Loucy (cell line): Measurements from ENCODE around the gene RBM14.
A peak's percentile ranks its signal among the peaks of the same experiment; 100 is the strongest.

Experiments
- H2AFZ ChIP-seq: fragments of 200-600 bp; sonication (generic); 2 replicates; pipeline ENCODE4 v1.6.0; 2016; ENCODE audit warnings: antibody characterized with exemption, mild to moderate bottlenecking, low read length, moderate library complexity
- H3F3A ChIP-seq: fragments of 200-600 bp; 2 replicates; pipeline ENCODE4 v1.6.0; 2016; ENCODE audit warnings: antibody characterized with exemption, low read depth, mild to moderate bottlenecking
- H3K27me3 ChIP-seq: fragments of 200-600 bp; sonication (generic); 2 replicates; pipeline ENCODE4 v1.6.1; 2014; ENCODE audit warnings: low read length, mild to moderate bottlenecking; ENCODE audit not compliant: insufficient read depth, poor library complexity, severe bottlenecking
- H3K36me3 ChIP-seq: fragments of 200-600 bp; sonication (generic); 2 replicates; pipeline ENCODE4 v1.6.1; 2016; ENCODE audit warnings: low read length; ENCODE audit not compliant: insufficient read depth
- H3K4me1 ChIP-seq: fragments of 200-600 bp; sonication (generic); 2 replicates; pipeline ENCODE4 v1.5.1; 2014; ENCODE audit warnings: low read length, mild to moderate bottlenecking; ENCODE audit not compliant: insufficient read depth, poor library complexity, severe bottlenecking
- H3K4me2 ChIP-seq: fragments of 200-600 bp; sonication (generic); 2 replicates; pipeline ENCODE4 v1.6.0; 2014; ENCODE audit warnings: antibody characterized with exemption, low read length, low read depth, mild to moderate bottlenecking; ENCODE audit not compliant: poor library complexity, severe bottlenecking
- H3K4me3 ChIP-seq: fragments of 200-600 bp; sonication (generic); 2 replicates; pipeline ENCODE4 v1.5.1; 2014; ENCODE audit warnings: low read length, mild to moderate bottlenecking, mixed read lengths; ENCODE audit not compliant: poor library complexity, severe bottlenecking
- H3K79me2 ChIP-seq: fragments of 200-600 bp; sonication (generic); 2 replicates; pipeline ENCODE4 v1.6.1; 2014; ENCODE audit warnings: low read length; ENCODE audit not compliant: insufficient read depth
- H3K9ac ChIP-seq: fragments of 200-600 bp; sonication (generic); 2 replicates; pipeline ENCODE4 v1.6.0; 2014; ENCODE audit warnings: mild to moderate bottlenecking, low read depth, low read length, moderate library complexity; ENCODE audit not compliant: poor library complexity, severe bottlenecking
- H3K9me2 ChIP-seq: fragments of 200-600 bp; sonication (generic); replicated peaks from 2 replicates; pipeline ENCODE4 v1.6.1; 2016; ENCODE audit warnings: low read depth, low read length, mixed read lengths
- H3K9me3 ChIP-seq: fragments of 200-600 bp; sonication (generic); 2 replicates; pipeline ENCODE4 v1.6.1; 2014; ENCODE audit warnings: mild to moderate bottlenecking, antibody characterized with exemption, low read length, low read depth; ENCODE audit not compliant: insufficient read depth
- H4K20me1 ChIP-seq: fragments of 200-600 bp; sonication (generic); 2 replicates; pipeline ENCODE4 v1.6.0; 2014; ENCODE audit warnings: antibody characterized with exemption, low read length, mild to moderate bottlenecking; ENCODE audit not compliant: insufficient read depth, poor library complexity, severe bottlenecking
- EZH2phosphoT487 ChIP-seq: fragments of 200-600 bp; IDR thresholded peaks from 2 replicates; pipeline ENCODE4 v1.6.1; 2018; ENCODE audit warnings: antibody characterized with exemption, mild to moderate bottlenecking, moderate library complexity, borderline replicate concordance
- TF ChIP-seq, protein P1 (sequence below): fragments of 200-600 bp; sonication (generic); conservative IDR thresholded peaks from 2 replicates; pipeline ENCODE4 v1.5.1; 2014; ENCODE audit warnings: mild to moderate bottlenecking, antibody characterized with exemption, low read length

The RBM14 gene, protein sequence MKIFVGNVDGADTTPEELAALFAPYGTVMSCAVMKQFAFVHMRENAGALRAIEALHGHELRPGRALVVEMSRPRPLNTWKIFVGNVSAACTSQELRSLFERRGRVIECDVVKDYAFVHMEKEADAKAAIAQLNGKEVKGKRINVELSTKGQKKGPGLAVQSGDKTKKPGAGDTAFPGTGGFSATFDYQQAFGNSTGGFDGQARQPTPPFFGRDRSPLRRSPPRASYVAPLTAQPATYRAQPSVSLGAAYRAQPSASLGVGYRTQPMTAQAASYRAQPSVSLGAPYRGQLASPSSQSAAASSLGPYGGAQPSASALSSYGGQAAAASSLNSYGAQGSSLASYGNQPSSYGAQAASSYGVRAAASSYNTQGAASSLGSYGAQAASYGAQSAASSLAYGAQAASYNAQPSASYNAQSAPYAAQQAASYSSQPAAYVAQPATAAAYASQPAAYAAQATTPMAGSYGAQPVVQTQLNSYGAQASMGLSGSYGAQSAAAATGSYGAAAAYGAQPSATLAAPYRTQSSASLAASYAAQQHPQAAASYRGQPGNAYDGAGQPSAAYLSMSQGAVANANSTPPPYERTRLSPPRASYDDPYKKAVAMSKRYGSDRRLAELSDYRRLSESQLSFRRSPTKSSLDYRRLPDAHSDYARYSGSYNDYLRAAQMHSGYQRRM

DNA sequence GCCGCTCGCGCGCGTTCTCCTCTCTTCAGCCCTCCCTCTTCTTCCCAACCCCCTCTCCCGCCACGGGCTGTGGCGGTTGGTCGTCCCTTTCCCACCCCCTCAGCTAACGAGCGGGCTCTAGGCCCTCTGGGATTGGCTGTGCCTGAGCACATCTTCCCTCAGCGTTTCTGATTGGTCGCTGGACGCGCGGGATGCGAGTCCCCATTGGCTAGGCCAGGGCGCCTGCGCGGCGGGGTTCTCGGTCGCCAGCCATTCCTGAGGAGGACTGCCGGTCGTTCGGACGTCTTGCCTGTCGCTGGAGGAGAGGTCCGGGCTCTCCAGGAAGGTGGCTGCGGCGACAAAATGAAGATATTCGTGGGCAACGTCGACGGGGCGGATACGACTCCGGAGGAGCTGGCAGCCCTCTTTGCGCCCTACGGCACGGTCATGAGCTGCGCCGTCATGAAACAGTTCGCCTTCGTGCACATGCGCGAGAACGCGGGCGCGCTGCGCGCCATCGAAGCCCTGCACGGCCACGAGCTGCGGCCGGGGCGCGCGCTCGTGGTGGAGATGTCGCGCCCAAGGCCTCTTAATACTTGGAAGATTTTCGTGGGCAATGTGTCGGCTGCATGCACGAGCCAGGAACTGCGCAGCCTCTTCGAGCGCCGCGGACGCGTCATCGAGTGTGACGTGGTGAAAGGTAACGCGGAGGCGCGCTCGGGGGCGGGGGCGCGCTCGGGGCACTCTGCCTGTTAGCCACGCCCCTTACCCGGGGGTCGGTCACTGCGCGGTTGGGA is at the start of gene RBM14:
Gene RBM14, plus strand, starts transcription at position 252 of the 776 bp plus-strand sequence. Its CDS starts 91 bp downstream, at position 343.
- H4K20me1 ChIP-seq: peaks cover 49% of the 10 kb centered on the region
- no peaks in the 10 kb centered on the region for H3K9me2 ChIP-seq
- peak within 1 kb of the TSS; percentile 100 for H3K4me2 ChIP-seq
- peaks cover 28% of the 10 kb centered on the region for H3K4me1 ChIP-seq
- no peaks in the 10 kb centered on the region for H3K9me3 ChIP-seq
- H3K4me3 ChIP-seq: peak within 1 kb of the TSS; percentile 97
- H2AFZ ChIP-seq: peak within 1 kb of the TSS; percentile 74; the same call in 1 of the 2 replicates
- H3K9ac ChIP-seq: peak within 1 kb of the TSS; percentile 99
- H3F3A ChIP-seq: no peaks in the 10 kb centered on the region; the same call in 1 of the 2 replicates
- peaks cover 8% of the 10 kb centered on the region; the same call in 1 of the 2 replicates for H3K36me3 ChIP-seq
- peaks cover 67% of the 10 kb centered on the region for H3K79me2 ChIP-seq
- TF ChIP-seq, protein P1, sequence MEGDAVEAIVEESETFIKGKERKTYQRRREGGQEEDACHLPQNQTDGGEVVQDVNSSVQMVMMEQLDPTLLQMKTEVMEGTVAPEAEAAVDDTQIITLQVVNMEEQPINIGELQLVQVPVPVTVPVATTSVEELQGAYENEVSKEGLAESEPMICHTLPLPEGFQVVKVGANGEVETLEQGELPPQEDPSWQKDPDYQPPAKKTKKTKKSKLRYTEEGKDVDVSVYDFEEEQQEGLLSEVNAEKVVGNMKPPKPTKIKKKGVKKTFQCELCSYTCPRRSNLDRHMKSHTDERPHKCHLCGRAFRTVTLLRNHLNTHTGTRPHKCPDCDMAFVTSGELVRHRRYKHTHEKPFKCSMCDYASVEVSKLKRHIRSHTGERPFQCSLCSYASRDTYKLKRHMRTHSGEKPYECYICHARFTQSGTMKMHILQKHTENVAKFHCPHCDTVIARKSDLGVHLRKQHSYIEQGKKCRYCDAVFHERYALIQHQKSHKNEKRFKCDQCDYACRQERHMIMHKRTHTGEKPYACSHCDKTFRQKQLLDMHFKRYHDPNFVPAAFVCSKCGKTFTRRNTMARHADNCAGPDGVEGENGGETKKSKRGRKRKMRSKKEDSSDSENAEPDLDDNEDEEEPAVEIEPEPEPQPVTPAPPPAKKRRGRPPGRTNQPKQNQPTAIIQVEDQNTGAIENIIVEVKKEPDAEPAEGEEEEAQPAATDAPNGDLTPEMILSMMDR: no peak
- no peak for TF ChIP-seq EZH2phosphoT487
- peaks cover 7% of the 10 kb centered on the region for H3K27me3 ChIP-seq

DNA sequence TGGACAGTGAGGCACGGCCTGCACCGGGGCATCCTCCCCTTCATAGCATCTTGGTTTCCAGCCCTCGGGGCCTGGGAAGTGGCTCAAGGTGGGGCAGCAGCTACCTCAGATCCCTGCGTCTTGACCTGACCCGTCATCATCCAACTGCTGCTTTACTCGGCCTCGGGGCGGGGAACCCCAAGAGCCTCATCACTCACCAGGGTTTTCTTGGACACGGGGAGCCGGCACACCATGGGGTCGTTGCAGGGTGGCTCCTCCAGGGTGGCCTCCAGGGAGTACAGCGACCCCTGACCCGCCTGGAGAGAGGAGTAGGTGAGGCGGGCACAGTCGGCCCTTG is 48.7 kb upstream of the RBM14 start:
- peak overlapping the region; percentile 85 for H3K4me2 ChIP-seq
- no peaks in the 10 kb centered on the region for H3K9me2 ChIP-seq
- TF ChIP-seq, protein P1: no peak
- TF ChIP-seq EZH2phosphoT487: no peak
- H3K27me3 ChIP-seq: no peaks in the 10 kb centered on the region
- H3K79me2 ChIP-seq: no peaks in the 10 kb centered on the region
- peak overlapping the region; percentile 79 for H3K4me3 ChIP-seq
- no peaks in the 10 kb centered on the region for H4K20me1 ChIP-seq
- no peaks in the 10 kb centered on the region for H3K9me3 ChIP-seq
- peak overlapping the region; percentile 52 for H3K9ac ChIP-seq
- H3K36me3 ChIP-seq: no peaks in the 10 kb centered on the region
- H2AFZ ChIP-seq: peak overlapping the region; percentile 98; the same call in 1 of the 2 replicates
- H3K4me1 ChIP-seq: peaks cover 2% of the 10 kb centered on the region
- H3F3A ChIP-seq: no peaks in the 10 kb centered on the region

DNA sequence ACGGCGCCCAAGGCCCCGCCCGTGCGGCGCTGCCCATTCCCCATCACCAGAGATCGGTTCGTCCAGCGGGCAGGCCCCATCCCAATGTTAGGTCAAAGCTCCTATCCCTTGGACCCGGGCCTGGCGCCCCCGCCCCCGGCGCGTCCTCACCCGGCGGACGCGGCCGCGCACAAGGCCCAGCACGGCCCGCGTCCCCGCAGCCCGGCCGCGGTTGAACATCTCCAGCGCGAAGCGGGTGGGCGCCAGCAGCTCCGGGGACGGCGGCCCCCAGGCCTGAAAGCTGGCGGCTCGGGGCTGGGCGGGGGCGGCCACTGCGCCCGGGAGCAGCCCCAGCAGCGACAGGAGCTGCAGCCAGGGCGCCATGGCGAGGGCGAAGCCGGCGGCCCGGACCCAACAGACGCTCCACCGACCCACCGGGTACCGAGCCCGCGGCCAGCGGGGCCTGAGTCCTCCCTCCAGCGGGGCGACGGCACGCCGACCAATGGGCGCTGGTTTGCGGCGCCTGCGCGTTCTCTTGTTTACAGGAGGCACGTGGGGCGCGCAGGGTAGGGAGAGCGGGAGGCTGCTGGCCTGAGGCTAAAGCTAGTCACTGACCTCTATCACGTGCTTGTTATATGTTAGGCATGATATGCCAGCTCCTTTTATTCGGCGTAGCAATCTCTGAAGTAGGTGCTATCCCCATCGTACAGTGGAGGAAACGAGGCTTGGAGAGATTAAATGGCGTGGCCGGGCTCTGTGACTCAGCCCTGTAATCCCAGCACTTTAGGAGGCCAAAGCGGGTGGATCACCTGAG is 48.1 kb upstream of the RBM14 start, which contains the start of gene CTSF:
Gene CTSF, minus strand, starts transcription at position 483 of the 793 bp plus-strand sequence. Its CDS starts 120 bp downstream, at position 363.
- no peak for TF ChIP-seq EZH2phosphoT487
- TF ChIP-seq, protein P1: no peak
- Histone ChIP-seq H4K20me1 (no peaks in the 10 kb centered on the region), H3K4me1 (peaks cover 2% of the 10 kb centered on the region), H3K36me3 (no peaks in the 10 kb centered on the region), H2AFZ (peak within 1 kb of the TSS; percentile 98), H3K9ac (peak within 1 kb of the TSS; percentile 52), H3K9me3 (no peaks in the 10 kb centered on the region), H3K9me2 (no peaks in the 10 kb centered on the region), H3K79me2 (no peaks in the 10 kb centered on the region), H3F3A (no peaks in the 10 kb centered on the region), H3K27me3 (no peaks in the 10 kb centered on the region), H3K4me3 (peak within 1 kb of the TSS; percentile 79), H3K4me2 (peak within 1 kb of the TSS; percentile 85)
